ENCODE data around the gene SHC2.
"Not testable (repeated sequence)": the region's sequence is repeated elsewhere in the genome, so short reads cannot be mapped to it uniquely, and the experiment has no call there.

SHC2 gene

DNA sequence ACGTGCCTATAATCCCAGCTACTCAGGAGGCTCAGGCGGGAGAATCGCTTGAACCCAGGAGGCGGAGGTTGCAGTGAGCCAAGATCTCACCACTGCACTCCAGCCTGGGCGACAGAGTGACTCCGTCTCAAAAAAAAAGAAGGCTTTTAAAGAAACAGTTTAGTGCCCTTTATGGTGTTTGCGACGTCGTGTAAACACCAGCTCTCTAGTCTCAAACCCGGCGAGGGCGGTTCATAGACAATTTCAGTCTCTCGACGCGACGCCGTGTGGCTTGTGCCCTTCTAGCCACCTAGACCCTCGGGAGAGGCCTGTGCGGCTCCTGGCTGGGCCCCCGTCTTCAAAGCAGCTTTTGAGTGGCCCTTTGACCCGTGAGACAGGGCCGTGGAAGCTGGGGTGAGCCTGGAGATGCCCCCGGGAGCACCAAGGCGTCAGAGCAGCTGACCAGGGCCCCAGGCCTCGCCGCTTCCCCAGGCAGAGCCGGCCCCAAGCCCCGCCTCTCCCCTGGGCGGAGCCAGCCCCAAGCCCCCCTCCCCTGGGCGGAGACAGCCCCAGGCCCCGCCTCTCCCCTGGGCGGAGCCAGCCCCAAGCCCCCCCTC, 30.4 kb upstream of the SHC2 start:
- DNase-seq = no peak

DNA sequence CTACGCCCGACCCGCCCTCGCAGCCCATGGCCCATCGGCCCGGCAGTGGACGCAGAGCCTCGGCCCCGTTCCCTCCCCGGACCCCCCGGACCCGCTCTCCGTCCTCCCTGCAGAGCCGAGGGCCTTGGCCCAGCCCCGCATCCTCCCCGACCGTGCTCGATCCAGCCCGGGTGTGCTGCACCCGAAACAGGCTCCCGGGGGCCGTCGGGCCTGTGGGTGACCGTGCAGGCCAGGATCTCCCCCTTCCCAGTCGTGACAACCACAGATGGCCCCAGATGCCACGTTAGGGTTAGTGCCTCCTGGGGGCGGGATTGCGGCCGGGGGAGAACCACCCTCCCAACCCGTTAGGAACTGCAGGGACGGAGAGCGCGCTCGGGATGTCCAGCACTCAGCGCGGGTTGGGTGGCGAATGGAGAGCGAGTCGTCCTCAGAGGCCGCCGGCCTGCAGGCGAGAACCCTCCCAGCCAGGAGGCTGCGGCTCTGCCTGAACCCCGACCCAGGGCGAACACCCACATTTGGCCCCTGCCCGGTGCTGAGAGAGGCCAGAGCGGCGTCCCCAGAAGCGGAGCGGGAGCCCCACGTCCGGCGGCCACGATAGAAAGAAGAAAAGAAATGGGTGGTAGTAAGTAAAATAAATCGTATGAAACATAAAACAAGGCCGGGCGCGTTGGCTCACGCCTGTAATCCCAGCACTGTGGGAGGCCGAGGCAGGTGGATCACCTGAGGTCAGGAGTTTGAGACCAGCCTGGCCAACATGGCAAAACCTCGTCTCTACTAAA, 28.8 kb upstream of the SHC2 start:
- DNase-seq = no peak

DNA sequence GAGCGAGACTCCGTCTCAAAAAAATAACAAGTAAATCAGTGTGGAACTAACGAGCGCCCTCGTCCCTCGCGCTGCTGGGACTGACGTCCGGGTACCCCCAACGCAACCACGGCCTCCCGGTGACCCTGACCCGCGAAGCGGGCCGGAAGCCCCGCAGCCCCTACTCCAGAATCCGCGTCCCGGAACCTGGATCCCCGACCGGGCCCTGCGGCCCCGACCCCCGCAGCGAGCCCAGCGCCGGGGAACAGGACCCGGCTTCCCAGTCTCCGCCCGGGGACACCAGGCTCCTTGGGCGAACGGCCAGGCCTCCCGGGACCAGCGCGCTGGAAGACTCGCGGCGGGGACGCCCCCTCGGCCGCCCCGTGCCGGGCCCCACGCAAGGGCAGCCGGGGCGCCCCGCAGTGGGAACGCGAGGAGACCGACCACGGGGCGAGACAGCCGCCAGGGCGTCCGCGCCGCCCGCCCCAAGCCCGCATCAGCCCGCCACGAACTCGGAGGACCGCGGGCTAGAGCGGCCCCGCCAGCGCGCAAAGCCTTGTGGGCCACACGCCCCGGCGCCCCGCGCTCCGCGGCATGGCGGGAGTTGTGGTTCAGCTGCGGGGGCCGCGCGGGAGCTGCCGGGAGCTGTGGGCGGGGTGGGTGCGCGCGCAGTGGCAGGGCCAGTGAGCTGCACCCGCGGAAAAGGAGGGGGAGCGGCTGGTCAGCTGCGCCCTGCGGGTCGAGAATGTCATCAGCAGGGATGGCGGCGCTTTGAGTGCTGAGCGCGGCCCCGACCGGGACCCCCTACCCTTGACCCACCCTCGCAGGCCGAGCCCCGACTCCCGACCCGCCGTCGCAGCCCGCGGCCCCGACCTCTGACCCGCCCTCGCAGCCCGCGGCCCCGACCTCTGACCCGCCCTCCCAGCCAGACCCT, 27.9 kb upstream of the SHC2 start:
- DNase-seq = peak; percentile 87

DNA sequence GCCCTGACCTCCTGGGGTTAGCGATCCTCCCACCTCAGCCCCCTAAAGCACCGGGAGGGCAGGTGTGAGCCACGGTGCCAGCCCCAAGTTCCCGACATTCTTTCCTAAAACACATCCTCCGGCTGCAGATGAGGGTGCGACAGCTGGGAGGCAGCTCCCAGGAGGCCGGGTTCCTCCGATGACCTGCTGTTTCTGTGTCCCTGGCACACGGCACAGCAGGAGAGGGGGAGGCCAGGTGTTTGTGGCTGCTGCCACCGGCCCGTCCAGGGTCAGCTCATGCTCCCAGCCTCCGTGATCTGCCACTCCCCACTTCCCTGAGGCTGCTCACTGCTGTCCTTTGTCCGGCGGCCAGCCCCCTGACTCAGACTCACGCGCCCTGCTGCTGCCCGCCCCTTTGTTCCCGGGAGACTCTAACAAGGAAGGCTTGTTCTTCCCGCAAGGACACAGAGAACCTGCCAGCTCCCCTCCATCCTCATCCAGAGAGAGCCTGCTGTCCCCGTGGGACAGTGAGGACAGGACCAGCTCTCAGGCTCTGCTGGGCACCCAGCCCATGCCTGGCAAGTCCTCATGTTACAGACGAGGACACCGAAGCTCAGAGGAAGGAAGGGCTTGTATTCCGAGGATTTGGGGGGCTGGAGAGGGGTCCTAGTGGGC, 24.9 kb upstream of the SHC2 start:
- peak; percentile 92 for DNase-seq

DNA sequence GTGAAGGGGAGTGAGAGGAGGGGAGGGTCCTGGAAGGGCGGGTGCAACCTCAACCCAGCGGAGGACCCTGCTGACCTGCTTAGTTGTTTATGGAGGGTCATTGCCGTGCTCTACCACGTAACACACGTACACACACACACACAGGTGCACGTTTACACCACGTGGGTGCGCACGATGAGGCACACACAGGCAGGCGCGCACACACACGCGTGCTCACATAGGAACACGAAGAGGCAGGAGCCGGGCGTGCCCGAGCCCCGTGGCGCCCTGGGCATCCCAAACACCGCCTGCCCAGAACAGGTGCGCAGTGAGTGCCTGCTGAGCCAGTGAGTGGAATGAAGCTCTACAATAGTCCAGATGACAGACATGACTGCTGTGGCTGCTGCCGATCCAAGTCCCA, 24.2 kb upstream of the SHC2 start:
- peak; percentile 92 for DNase-seq

DNA sequence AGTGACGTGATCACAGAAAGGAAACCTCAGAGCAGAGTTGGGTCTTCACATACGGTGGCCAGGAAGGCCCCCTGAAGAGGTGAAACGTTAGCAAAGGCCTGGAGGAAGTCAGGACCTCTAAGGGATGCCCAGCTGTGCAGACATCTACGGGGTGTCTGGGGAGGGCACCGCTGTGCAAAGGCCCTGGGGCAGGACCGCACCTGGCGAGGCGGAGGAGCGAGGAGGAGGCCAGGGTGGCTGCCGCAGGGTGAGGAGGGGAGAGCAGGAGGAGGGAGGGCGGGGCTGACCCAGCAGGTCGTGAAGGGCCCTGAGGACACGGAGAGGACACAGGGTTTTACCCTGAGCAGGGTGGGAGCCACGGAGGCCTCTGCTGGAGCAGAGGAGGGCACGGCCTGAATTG, 23.7 kb upstream of the SHC2 start:
- DNase-seq = no peak

DNA sequence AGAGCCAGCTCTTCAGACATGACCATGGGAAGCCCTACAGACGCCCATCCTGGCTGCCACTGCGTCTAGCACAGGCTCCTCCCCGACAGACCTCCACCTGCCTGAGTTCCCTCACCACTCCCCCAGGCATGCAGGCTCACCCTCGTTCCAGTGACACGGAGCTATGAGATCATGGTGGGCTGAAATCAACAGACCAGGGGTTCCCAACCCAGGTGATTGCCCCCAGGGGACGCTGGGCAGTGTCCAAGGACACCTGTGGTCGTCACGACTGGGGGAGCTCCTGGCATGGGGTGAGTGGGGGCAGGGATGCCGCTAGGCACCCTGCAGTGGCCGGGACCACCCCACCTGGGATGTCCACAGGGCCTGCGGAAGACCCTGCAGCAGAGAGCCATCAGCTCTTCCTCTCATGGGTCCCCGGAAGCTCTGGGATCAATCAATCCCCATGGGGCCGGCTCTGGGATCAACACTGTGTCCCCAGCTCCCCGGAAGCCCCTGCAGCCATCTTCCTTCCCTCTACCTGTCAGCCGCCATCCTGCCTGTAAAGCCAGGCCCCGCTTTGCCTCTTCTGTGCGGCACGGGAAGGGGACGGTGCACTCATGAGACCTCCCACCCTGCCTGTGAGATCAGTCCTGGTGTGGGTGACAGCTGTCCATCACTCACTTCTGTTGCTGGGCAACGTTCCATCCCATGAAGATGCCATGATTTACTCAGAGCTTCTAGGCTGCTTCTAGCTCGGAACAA, 22.7 kb upstream of the SHC2 start:
- DNase-seq = no peak

DNA sequence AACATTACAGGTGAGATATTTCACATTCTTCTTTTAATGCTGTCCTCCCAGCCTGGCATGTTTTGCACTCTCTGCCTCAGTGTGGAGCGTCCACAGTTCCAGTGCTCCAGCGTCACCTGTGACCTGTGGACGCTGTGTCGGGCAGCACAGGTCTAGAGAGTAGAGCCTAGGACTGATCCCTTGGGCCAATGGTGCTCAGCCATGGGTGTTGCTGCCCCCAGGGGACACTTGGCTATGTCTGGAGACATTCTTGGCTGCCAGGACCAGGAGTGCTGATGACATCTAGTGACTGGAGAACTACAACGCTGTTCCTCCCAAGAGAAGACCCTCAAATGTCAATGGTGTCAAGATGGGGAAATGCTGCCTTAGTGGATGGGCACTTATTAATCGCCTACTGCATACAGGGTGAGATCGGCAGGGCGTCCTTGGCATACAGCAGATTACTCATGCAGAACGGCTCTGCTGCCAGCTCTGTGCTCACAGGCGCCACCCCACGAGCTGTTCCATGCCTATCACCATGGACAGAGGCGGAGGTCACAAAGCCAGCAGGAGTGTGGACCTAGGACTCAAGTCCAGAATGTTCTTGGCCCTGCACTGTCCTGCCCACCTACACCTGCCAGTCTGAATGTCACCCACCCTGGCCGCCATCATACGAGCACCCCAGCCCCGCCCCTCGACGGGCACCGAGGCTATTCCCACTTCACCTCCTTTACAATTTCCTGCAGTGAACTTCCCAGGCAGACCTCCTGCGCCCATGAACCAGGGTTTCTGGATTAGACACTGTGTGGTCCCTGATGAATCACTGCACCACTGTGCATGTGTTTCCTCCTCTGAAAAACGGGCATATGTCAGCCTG, 21.6 kb upstream of the SHC2 start:
- no peak for DNase-seq

DNA sequence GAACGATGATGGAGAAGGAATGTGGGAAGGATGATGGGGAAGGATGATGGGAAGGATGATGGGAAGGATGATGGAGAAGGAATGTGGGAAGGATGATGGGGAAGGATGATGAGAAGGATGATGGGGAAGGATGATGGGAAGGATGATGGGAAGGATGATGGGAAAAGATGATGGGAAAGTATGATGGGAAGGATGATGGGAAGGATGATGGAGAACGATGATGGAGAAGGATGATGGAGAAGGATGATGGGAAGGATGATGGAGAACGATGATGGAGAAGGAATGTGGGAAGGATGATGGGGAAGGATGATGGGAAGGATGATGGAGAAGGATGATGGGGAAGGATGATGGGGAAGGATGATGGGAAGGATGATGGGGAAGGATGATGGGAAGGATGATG, 20.3 kb upstream of the SHC2 start:
- DNase-seq = not testable (repeated sequence)

DNA sequence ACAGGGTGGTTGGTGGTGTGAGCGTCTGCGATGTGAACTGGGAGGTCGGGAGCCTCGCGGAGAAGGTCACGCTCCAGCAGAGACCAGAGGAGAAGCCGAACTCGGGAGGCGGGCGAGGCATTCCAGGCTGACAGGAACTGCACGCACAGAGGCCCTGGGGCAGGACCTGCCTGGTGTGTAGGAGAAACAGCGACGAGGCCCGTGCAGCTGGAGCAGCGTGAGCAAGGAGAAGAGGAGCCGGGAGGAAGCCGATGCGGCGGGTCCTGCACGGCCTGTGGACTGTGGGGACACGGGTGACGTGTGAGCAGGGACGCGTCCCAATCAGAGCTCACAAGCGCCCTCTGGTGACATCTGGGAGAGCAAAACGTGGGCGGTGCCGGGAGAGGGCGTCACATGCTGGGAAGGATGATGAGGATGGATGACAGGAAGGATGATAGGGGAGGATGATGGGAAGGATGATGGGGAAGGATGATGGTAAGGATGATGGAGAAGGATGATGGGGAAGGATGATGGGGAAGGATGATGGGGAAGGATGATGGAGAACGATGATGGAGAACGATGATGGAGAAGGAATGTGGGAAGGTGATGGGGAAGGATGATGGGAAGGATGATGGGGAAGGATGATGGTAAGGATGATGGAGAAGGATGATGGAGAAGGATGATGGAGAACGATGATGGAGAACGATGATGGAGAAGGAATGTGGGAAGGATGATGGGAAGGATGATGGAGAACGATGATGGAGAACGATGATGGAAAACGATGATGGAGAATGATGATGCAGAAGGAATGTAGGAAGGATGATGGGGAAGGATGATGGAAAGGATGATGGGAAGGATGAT, 19.4 kb upstream of the SHC2 start:
- DNase-seq = no peak

DNA sequence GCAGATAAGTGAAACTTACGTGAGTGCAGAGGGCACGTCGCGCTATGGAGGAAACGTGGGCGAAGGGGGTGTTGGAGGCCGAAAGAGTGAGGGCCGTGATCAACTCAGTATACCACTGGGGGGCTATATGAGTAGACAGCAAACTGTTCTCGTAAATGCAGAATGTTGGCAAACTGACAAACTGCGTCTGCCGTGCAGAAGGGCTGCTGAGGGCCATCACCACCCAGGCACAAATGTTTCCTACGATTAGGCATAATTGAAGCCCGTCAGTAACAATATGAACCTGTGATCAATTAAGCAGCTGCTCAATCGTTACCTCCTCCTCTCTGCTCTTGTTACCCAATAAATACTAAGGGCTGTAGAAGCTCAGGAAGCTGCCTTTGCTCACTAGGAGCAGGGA, 18.1 kb upstream of the SHC2 start:
- no peak for DNase-seq

DNA sequence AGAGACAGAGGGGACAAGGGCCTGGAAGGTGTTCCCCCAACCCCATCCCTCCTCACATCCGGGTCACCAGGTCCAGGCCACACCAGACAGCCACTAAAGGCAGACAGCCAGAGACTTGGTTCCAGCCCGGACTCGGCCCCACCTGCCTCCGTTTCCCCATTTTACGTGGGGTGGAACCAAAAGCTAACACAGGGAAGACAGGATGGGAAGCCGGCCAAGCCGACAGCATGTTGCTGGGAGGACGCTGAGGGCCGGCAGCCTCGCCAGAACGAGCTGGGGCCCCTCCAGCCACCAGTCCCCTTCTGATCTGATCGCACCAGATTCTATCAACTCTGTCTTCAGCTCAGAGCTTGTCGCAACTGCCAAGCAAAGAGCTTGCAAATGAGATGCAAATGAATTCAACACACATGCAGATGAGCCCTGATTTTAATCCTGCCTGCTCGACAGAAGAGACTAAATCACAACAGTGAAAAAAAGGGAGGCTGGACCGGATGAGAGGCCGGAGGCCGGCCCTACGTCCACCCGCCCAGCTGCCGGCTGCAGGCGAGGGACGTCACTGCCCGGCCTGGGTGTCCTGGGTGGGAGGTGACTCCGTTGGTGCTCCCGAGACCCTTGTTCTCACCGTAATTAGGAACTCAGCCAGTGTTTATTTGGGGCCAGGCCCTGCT, 17.5 kb upstream of the SHC2 start:
- DNase-seq = no peak

DNA sequence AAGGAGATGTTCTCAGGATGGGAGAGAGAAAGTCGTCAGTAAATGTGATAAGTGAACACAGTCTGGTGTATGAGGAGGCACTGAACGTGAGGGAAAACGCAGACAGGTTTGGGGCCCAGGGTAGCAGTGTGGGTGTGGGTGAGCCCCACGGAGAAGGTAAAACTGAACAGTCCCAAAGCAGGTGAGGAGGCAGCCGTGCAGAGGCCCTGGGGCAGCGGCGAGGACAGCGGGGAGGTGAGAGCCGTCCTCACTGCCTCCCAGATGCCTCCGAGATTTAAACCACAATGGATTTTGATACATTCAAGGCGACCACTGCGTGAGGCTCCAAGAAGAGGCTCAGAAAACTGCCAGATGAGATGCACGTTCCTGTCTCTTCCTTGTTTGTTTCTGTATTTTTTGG, 14.5 kb upstream of the SHC2 start:
- no peak for DNase-seq

DNA sequence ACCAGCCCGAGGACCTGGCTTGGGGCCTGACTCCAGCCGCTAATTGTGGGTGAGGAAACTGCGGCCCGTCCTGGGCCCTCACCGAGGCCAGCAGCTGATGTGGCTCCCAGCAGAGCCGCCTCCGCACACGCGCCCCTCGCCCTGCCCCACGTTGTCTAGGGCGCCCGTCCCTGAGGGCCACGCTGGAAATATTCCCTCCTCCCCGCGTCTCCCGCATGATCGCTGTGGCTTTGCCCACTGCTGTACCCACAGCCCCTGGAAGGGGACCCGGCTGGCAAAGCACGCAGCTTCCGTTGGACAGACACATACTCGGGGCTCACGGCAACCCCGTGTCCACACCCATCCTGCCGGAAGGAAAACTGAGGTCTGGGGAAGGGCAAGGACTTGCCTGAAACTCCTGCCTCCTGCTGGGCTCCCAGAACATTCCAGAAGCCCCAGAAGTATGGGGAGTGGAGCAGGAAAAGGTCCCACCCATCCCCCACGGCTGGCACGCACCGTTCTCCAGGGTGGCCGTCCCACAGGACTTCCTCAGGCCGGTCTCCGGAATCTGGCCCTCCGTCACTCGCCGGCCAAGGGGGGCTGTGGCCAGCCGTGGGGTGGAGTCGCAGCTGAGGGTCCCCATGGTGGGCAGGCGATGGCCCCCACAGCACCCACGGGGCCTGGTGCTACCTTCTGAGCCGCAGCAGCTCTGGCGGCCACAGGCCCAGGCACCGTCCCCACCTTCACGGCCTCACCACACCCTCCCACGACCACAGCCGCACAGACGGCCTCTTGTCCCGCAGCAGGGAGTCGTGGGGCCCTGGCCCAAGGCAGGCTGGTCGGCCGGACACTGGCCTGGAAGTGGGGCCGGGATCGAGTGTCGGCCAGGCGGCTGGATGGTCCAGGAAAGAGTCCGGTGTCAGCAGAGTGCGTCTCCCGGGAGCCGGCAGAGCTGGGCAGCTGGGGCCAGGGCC, 13.6 kb upstream of the SHC2 start:
- DNase-seq = no peak

DNA sequence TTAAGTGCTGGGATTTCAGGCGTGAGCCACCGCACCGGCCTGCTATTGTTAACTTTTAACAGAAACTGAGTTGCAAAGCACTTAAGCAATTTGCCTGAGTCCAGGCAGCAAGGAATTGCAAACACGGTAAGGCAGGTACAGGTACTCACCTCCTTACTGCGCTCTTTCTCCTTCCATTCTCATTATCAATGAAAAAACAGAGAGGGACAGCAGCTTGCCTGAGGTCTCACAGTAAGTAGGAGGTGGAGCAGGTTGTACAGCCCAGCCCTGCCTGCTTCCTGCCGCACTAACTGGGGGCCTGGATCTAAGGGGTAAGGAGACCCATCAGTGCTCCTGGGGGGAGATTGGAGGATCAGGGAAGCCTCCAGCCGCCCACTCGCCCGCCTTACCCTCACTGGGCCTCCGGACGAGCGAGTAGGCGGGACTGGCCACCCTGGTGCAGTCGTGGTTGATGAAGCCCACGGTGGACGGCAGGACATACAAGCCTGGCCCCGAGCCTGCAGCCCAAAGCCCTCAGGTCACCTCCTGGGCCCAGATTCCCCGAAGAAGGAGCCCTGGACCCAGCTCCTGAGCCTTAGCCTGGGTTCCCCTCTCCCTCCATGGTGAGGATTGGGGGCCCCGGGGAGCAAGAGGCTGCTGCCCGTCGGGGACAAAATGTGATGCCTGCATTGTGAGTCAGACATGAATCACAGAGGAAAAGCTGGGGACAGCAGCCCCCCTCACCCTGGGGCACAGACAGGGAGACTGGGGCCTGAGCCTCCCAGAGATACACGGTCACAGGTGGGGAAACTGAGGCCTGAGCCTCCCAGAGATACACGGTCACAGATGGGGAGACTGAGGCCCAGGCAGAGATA, 11.4 kb upstream of the SHC2 start:
- no peak for DNase-seq

DNA sequence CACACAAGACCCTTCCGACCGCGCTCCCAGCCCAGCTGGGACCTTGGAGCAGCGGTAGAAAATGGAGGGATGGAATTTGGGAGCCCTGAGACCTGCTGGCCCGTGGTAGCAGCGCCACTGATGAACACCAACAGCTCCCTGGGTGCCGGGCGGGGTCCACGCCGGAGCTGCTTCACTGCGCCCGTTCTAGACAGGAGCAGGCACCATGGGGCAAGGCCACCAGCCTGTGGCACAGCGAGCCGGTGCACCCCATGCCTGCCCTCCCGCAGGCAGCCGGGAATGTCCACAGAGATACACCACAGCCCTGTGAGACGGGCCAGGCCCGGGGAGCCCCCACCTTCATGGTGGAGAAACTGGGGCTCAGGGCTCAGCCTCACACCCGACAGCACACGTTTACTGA, 9.9 kb upstream of the SHC2 start:
- no peak for DNase-seq

DNA sequence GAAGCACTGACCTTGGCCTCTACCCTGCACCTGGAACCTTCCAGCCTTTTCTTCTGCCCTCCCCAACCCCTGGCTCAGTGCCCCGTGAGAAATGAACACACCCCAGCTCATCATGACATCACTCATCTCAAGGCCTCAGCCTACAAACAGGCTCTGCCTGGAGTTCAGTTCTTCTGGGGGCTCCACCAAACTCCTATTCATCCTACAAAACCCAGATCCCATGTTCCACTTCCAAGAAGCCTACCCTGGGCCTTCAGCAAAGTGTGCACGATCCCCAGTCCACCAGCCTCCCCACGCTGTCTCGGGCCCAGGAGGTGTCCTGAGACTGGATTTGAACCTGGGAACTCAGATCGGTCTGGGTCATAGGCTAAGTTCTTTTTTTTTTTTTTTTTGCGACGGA, 9.0 kb upstream of the SHC2 start:
- no peak for DNase-seq

Data from NCI-H2171 treated with DMSO at 0.1 percent for 48 hours (cell line).